HCT116 (cell line): ENCODE data around the gene TRPM6. TPM values are rescaled to one million over a fixed set of nuclear protein-coding genes. Genes with fewer than 3 reads are reported as not detected.

ENCODE experiments used
- ATAC-seq: fragments of 200-7000 bp; cut with Tn5 transposase; 2 replicates; pipeline ENCODE4 v1.9.1; 2020; ENCODE audit warnings: mild to moderate bottlenecking, moderate library complexity
- BruUV-seq: library from RNA; stranded (reverse); fragments of 400-500 nt; replicated peaks from 2 replicates; lab custom pipeline; 2021; lab: Mats Ljungman, UMichigan
- CTCF ChIA-PET: fragments of 300-600 bp; sonication (Branson Sonifier 250); formaldehyde crosslinking; loops from one replicate; lab custom pipeline; 2021; ENCODE audit warnings: antibody characterized with exemption; lab: Charles Lee
- POLR2A ChIA-PET: fragments of 300-600, 350-600 bp; sonication (Branson Sonifier 250); formaldehyde crosslinking; loops from one replicate; lab custom pipeline; 2021; ENCODE audit warnings: antibody characterized with exemption; lab: Charles Lee
- RAD21 ChIA-PET, 2 experiments: fragments of 300-600 bp; sonication (Branson Sonifier 250); formaldehyde crosslinking; loops; one replicate each; lab custom pipeline; 2023; ENCODE audit warnings: low total read pairs in 2 of 2; ENCODE audit not compliant: uncharacterized antibody in 2 of 2, unreplicated experiment in 2 of 2, low non-redundant PET in 1 of 2; lab: Charles Lee
- DNase-seq: peaks from one replicate; pipeline ENCODE4 v3.0.0-alpha.2; 2010; ENCODE audit warnings: low read depth, low spot score
- H2AFZ ChIP-seq: fragments of 200-600 bp; shearing (Covaris generic), sonication (generic); 2 replicates; pipeline ENCODE4 v1.6.1; 2017; ENCODE audit warnings: low read depth, mixed run types, mixed read lengths, antibody characterized with exemption, low read length; ENCODE audit not compliant: poor library complexity, severe bottlenecking
- H3K27ac ChIP-seq: 2 replicates; pipeline ENCODE4 v1.5.1; 2012; ENCODE audit warnings: low read depth, low read length
- H3K27me3 ChIP-seq: fragments of 200-600 bp; sonication (generic); 2 replicates; pipeline ENCODE4 v1.6.1; 2016; ENCODE audit warnings: mixed run types, low read length, mixed read lengths; ENCODE audit not compliant: insufficient read depth
- H3K36me3 ChIP-seq, 2 experiments: fragments of 200-500 bp in 1 of 2; fragments of 200-600 bp in 1 of 2; sonication (Bioruptor generic) in 1 of 2; sonication (generic) in 1 of 2; 2 replicates each; pipeline versions ENCODE4 v1.5.1 to v1.6.1; 2014 to 2016; ENCODE audit warnings: low read length in 2 of 2, inconsistent platforms in 1 of 2, mixed read lengths in 1 of 2, mixed run types in 1 of 2; ENCODE audit not compliant: insufficient read depth in 2 of 2, control insufficient read depth in 1 of 2
- H3K4me1 ChIP-seq, 2 experiments: fragments of 200-600 bp in 1 of 2; sonication (generic) in 1 of 2; 2 replicates each; pipeline versions ENCODE4 v1.5.1 to v1.6.1; 2012 to 2017; ENCODE audit warnings: low read length in 2 of 2, inconsistent platforms in 1 of 2, mild to moderate bottlenecking in 1 of 2, mixed read lengths in 1 of 2, mixed run types in 1 of 2, moderate library complexity in 1 of 2; ENCODE audit not compliant: insufficient read depth in 2 of 2, control insufficient read depth in 1 of 2
- H3K4me2 ChIP-seq: fragments of 200-600 bp; sonication (generic); 2 replicates; pipeline ENCODE4 v1.6.1; 2017; ENCODE audit warnings: mixed run types, low read length, mixed read lengths
- H3K4me3 ChIP-seq, 2 experiments: fragments of 200-600 bp in 1 of 2; sonication (generic) in 1 of 2; replicated peaks in 1 of 2; 2 replicates each; pipeline ENCODE4 v1.5.1; 2011 to 2016; ENCODE audit warnings: low read length in 2 of 2, control low read depth in 1 of 2, low read depth in 1 of 2, mild to moderate bottlenecking in 1 of 2, mixed read lengths in 1 of 2, mixed run types in 1 of 2
- H3K79me2 ChIP-seq: fragments of 200-600 bp; sonication (generic); 2 replicates; pipeline ENCODE4 v1.6.1; 2017; ENCODE audit warnings: mild to moderate bottlenecking, mixed run types, low read length, moderate library complexity, mixed read lengths; ENCODE audit not compliant: insufficient read depth
- H3K9ac ChIP-seq: fragments of 200-600 bp; sonication (generic); 2 replicates; pipeline ENCODE4 v1.6.1; 2016; ENCODE audit warnings: low read length, mixed read lengths
- H3K9me2 ChIP-seq: fragments of 200-600 bp; sonication (generic), shearing (Covaris generic); 2 replicates; pipeline ENCODE4 v1.6.1; 2017; ENCODE audit warnings: mixed run types, mild to moderate bottlenecking, moderate library complexity; ENCODE audit not compliant: insufficient read depth
- H3K9me3 ChIP-seq, 2 experiments: fragments of 200-500 bp in 1 of 2; fragments of 200-600 bp in 1 of 2; sonication (Bioruptor generic) in 1 of 2; sonication (generic) in 1 of 2; 2 replicates each; pipeline ENCODE4 v1.6.1; 2014 to 2017; ENCODE audit warnings: low read length in 2 of 2, mixed read lengths in 2 of 2, inconsistent platforms in 1 of 2, low read depth in 1 of 2, mild to moderate bottlenecking in 1 of 2, mixed run types in 1 of 2, moderate library complexity in 1 of 2; ENCODE audit not compliant: control insufficient read depth in 1 of 2, insufficient read depth in 1 of 2
- H4K20me1 ChIP-seq: fragments of 200-600 bp; sonication (generic), shearing (Covaris generic); 2 replicates; pipeline ENCODE4 v1.6.1; 2017; ENCODE audit warnings: mixed run types, mild to moderate bottlenecking, moderate library complexity; ENCODE audit not compliant: insufficient read depth
- EGR1 ChIP-seq: IDR thresholded peaks from 2 replicates; pipeline ENCODE4 v1.6.1; 2012; ENCODE audit warnings: low read depth
- EZH2 ChIP-seq: fragments of 200-600 bp; sonication (generic); IDR thresholded peaks from 2 replicates; pipeline ENCODE4 v1.6.1; 2017; ENCODE audit warnings: antibody characterized with exemption, mixed run types
- FOSL1 ChIP-seq: IDR thresholded peaks from 2 replicates; pipeline ENCODE4 v1.6.1; 2012; ENCODE audit warnings: low read depth
- JUND ChIP-seq: IDR thresholded peaks from 2 replicates; pipeline ENCODE4 v1.6.1; 2012
- POLR2A ChIP-seq: IDR thresholded peaks from 2 replicates; pipeline ENCODE4 v1.7.0; 2011; ENCODE audit warnings: borderline replicate concordance; ENCODE audit not compliant: insufficient read depth, insufficient read length; ENCODE audit errors: extremely low read depth
- POLR2AphosphoS5 ChIP-seq: IDR thresholded peaks from 2 replicates; pipeline ENCODE4 v1.6.1; 2011; ENCODE audit warnings: mild to moderate bottlenecking, low read depth, low read length, moderate library complexity
- RAD21 ChIP-seq: IDR thresholded peaks from 2 replicates; pipeline ENCODE4 v1.6.1; 2012; ENCODE audit warnings: low read depth, mild to moderate bottlenecking
- intact Hi-C: fragments of 100-400 bp; cut with micrococcal nuclease; formaldehyde crosslinking; loops from 2 replicates; pipeline ENCODE4 v1.10.0; 2022
- total RNA-seq: library from RNA; stranded (reverse); gene quantifications from one replicate; pipeline ENCODE4 v1.2.1, GENCODE V29; 2021; ENCODE audit not compliant: unreplicated experiment
- TF ChIP-seq, protein P1 (sequence below): IDR thresholded peaks from 2 replicates; pipeline ENCODE4 v1.6.1; 2012; ENCODE audit warnings: low read depth

Gene TRPM6
- total RNA-seq, 1 experiment from 2014 or later: 0.44 TPM

DNA sequence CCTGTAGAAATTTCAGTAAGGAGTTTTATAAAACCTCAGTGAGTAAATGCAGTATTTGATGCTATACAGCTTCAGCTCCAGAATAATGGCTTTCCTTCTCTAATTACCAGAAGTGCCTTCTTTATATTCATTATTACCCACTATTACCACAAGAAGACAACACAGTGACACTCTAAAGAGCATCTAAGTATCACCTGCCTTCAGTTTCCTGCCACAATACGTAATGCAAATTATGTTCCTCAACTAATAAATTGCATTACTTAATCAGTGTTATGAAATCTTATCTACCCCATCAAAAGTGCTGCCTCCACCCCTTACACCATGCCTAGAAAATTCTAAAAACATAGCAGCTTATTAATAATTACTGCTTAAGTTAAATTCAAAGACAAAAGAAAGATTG, 91.9 kb downstream of the TRPM6 start:
- ATAC-seq: no peak
- Histone ChIP-seq H3K9me3 (no peaks in the 10 kb centered on the region), H3K4me1 (no peaks in the 10 kb centered on the region), H3K9me2 (no peaks in the 10 kb centered on the region), H3K4me3 (no peak overlapping the region), H3K4me2 (no peak overlapping the region), H3K27me3 (no peaks in the 10 kb centered on the region), H4K20me1 (no peaks in the 10 kb centered on the region), H3K36me3 (no peaks in the 10 kb centered on the region), H3K9ac (no peak overlapping the region), H2AFZ (no peak overlapping the region), H3K27ac (no peak overlapping the region), H3K79me2 (no peaks in the 10 kb centered on the region)
- CTCF ChIA-PET: no interaction called here
- TF ChIP-seq, protein P1, sequence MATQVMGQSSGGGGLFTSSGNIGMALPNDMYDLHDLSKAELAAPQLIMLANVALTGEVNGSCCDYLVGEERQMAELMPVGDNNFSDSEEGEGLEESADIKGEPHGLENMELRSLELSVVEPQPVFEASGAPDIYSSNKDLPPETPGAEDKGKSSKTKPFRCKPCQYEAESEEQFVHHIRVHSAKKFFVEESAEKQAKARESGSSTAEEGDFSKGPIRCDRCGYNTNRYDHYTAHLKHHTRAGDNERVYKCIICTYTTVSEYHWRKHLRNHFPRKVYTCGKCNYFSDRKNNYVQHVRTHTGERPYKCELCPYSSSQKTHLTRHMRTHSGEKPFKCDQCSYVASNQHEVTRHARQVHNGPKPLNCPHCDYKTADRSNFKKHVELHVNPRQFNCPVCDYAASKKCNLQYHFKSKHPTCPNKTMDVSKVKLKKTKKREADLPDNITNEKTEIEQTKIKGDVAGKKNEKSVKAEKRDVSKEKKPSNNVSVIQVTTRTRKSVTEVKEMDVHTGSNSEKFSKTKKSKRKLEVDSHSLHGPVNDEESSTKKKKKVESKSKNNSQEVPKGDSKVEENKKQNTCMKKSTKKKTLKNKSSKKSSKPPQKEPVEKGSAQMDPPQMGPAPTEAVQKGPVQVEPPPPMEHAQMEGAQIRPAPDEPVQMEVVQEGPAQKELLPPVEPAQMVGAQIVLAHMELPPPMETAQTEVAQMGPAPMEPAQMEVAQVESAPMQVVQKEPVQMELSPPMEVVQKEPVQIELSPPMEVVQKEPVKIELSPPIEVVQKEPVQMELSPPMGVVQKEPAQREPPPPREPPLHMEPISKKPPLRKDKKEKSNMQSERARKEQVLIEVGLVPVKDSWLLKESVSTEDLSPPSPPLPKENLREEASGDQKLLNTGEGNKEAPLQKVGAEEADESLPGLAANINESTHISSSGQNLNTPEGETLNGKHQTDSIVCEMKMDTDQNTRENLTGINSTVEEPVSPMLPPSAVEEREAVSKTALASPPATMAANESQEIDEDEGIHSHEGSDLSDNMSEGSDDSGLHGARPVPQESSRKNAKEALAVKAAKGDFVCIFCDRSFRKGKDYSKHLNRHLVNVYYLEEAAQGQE: no peak
- DNase-seq: no peak
- RAD21 ChIA-PET: no interaction called here
- BruUV-seq: no TSS peak
- intact Hi-C loops: no loop called here
- POLR2A ChIA-PET: no interaction called here

DNA sequence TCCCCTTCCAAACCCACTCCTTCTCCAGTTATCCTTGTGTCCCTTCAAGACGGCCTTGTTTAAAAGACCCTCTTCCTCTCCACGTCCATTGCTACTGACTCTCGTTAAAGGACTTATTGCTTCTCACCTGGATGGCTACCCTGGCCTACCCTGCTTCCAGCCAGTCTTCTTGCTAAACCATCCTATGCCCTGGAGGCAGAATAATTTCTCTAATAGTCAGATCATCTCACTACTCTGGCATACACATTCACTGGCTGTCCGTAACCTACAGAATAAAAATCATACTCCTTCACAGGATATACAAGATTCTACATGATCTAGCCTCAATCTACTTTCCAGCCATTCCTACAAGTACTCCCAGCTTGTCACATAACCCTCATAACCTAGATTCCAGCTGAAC, 92.6 kb downstream of the TRPM6 start:
- no TSS peak for BruUV-seq
- no peak overlapping the region for H2AFZ ChIP-seq

More for the DNA sequence above, 92.6 kb downstream of the TRPM6 start:
- H3K4me1 ChIP-seq: no peaks in the 10 kb centered on the region
- H3K9me2 ChIP-seq: no peaks in the 10 kb centered on the region
- intact Hi-C loops: no loop called here
- H3K27ac ChIP-seq: no peak overlapping the region
- no peak for TF ChIP-seq FOSL1
- no peak for TF ChIP-seq EZH2
- TF ChIP-seq JUND: no peak
- TF ChIP-seq RAD21: no peak
- TF ChIP-seq POLR2A: no peak
- no peak for TF ChIP-seq POLR2AphosphoS5
- no peak for TF ChIP-seq EGR1
- POLR2A ChIA-PET: no interaction called here
- RAD21 ChIA-PET: no interaction called here
- H3K4me3 ChIP-seq: no peak overlapping the region
- no peaks in the 10 kb centered on the region for H3K9me3 ChIP-seq
- H4K20me1 ChIP-seq: no peaks in the 10 kb centered on the region
- H3K4me2 ChIP-seq: no peak overlapping the region
- ATAC-seq (no peak), DNase-seq (no peak)
- no peaks in the 10 kb centered on the region for H3K27me3 ChIP-seq
- H3K9ac ChIP-seq: no peak overlapping the region
- no peaks in the 10 kb centered on the region for H3K79me2 ChIP-seq
- CTCF ChIA-PET: no interaction called here
- no peaks in the 10 kb centered on the region for H3K36me3 ChIP-seq
